Measurements from ENCODE around the gene GPATCH1. TPM values are rescaled to one million over a fixed set of nuclear protein-coding genes. Genes with fewer than 3 reads are reported as not detected.

The GPATCH1 gene
- total and polyA plus RNA-seq, 2 of the 13 experiments (the other 11 are each of a cell fraction or from before 2014, with no cell fraction given) = 6.8 to 6.9 TPM

GRCh38 chr19:33040994-33041827, 39.8 kb upstream of the GPATCH1 start (continued):
- TF ChIP-seq, protein P1, sequence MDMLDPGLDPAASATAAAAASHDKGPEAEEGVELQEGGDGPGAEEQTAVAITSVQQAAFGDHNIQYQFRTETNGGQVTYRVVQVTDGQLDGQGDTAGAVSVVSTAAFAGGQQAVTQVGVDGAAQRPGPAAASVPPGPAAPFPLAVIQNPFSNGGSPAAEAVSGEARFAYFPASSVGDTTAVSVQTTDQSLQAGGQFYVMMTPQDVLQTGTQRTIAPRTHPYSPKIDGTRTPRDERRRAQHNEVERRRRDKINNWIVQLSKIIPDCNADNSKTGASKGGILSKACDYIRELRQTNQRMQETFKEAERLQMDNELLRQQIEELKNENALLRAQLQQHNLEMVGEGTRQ (IDR thresholded peaks at IDR 0.05; ENCODE audit: low read depth, low read length) = no peak
- TF ChIP-seq, protein P1 (CRISPR knock-in tag; IDR thresholded peaks at IDR 0.05; ENCODE audit: borderline replicate concordance) = peak; percentile 16; the same call in 1 of the 2 replicates
- no peak; the same call in 1 of the 2 replicates for TF ChIP-seq MYNN (CRISPR knock-in tag; IDR thresholded peaks at IDR 0.05; ENCODE audit: low read depth)
- TF ChIP-seq HCFC1 (IDR thresholded peaks at IDR 0.05; ENCODE audit: low read depth, low read length) = no peak
- TF ChIP-seq ZNF3 (CRISPR knock-in tag; IDR thresholded peaks at IDR 0.05) = no peak
- 0 out of 2 replicates have a peak, but pooled peaks have one; percentile 49 for TF ChIP-seq KLF11 (CRISPR knock-in tag; IDR thresholded peaks at IDR 0.05)
- no peak for TF ChIP-seq SMARCC2 (IDR thresholded peaks at IDR 0.05)
- TF ChIP-seq ZBTB21 (CRISPR knock-in tag; IDR thresholded peaks at IDR 0.05) = peak; percentile 73; the same call in 1 of the 2 replicates
- TF ChIP-seq ZNF260 (CRISPR knock-in tag; IDR thresholded peaks at IDR 0.05; ENCODE audit: borderline replicate concordance, low read depth) = no peak
- peak; percentile 83; the same call in 1 of the 2 replicates for TF ChIP-seq HIVEP1 (CRISPR knock-in tag; IDR thresholded peaks at IDR 0.05)
- no peak for TF ChIP-seq SYNCRIP (IDR thresholded peaks at IDR 0.05; ENCODE audit: insufficient read depth, low read depth, low read length)
- TF ChIP-seq ZNF543 (CRISPR knock-in tag; IDR thresholded peaks at IDR 0.05) = peak; percentile 68; the same call in 1 of the 2 replicates
- no peak for TF ChIP-seq NR0B2 (CRISPR knock-in tag; IDR thresholded peaks at IDR 0.05)
- TF ChIP-seq, protein P2, sequence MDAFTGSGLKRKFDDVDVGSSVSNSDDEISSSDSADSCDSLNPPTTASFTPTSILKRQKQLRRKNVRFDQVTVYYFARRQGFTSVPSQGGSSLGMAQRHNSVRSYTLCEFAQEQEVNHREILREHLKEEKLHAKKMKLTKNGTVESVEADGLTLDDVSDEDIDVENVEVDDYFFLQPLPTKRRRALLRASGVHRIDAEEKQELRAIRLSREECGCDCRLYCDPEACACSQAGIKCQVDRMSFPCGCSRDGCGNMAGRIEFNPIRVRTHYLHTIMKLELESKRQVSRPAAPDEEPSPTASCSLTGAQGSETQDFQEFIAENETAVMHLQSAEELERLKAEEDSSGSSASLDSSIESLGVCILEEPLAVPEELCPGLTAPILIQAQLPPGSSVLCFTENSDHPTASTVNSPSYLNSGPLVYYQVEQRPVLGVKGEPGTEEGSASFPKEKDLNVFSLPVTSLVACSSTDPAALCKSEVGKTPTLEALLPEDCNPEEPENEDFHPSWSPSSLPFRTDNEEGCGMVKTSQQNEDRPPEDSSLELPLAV (CRISPR knock-in tag; conservative IDR thresholded peaks at IDR 0.05; ENCODE audit: low read depth) = no peak
- TF ChIP-seq GTF3A (CRISPR knock-in tag; conservative IDR thresholded peaks at IDR 0.05) = no peak
- no peak for TF ChIP-seq IKZF1 (IDR thresholded peaks at IDR 0.05)
- peak; percentile 46; the same call in 1 of the 2 replicates for TF ChIP-seq ZNF124 (CRISPR knock-in tag; IDR thresholded peaks at IDR 0.05)
- TF ChIP-seq, protein P3, sequence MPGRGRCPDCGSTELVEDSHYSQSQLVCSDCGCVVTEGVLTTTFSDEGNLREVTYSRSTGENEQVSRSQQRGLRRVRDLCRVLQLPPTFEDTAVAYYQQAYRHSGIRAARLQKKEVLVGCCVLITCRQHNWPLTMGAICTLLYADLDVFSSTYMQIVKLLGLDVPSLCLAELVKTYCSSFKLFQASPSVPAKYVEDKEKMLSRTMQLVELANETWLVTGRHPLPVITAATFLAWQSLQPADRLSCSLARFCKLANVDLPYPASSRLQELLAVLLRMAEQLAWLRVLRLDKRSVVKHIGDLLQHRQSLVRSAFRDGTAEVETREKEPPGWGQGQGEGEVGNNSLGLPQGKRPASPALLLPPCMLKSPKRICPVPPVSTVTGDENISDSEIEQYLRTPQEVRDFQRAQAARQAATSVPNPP (CRISPR knock-in tag; IDR thresholded peaks at IDR 0.05) = no peak
- no peak for TF ChIP-seq TBP (CRISPR knock-in tag; IDR thresholded peaks at IDR 0.05)
- TF ChIP-seq, protein P4, sequence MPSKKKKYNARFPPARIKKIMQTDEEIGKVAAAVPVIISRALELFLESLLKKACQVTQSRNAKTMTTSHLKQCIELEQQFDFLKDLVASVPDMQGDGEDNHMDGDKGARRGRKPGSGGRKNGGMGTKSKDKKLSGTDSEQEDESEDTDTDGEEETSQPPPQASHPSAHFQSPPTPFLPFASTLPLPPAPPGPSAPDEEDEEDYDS (CRISPR knock-in tag; IDR thresholded peaks at IDR 0.05) = peak; percentile 72
- TF ChIP-seq THAP8 (CRISPR knock-in tag; IDR thresholded peaks at IDR 0.05; ENCODE audit: borderline replicate concordance) = no peak; the same call in 1 of the 2 replicates
- no peak for TF ChIP-seq TRIM22 (IDR thresholded peaks at IDR 0.05)
- no peak for TF ChIP-seq RELA (CRISPR knock-in tag; IDR thresholded peaks at IDR 0.05)
